Smooth muscle cell (in vitro differentiated cells): Measurements from ENCODE around the gene DGKH. TPM values are rescaled to one million over a fixed set of nuclear protein-coding genes. Genes with fewer than 3 reads are reported as not detected.

Experiments
- DNase-seq: peaks from one replicate; lab custom pipeline; 2025; ENCODE audit not compliant: unreplicated experiment; lab: John Stamatoyannopoulos, UW
- H2AFZ ChIP-seq: fragments of 200-600 bp; sonication (generic); 2 replicates; pipeline ENCODE4 v1.6.0; 2016; ENCODE audit warnings: antibody characterized with exemption, low read depth, mild to moderate bottlenecking
- H3F3A ChIP-seq: fragments of 200-600 bp; sonication (generic); 2 replicates; pipeline ENCODE4 v1.6.0; 2017; ENCODE audit warnings: antibody characterized with exemption, low read depth
- H3K27ac ChIP-seq: fragments of 200-600 bp; sonication (generic); 2 replicates; pipeline ENCODE4 v1.5.1; 2016; ENCODE audit warnings: low read depth, mild to moderate bottlenecking
- H3K27me3 ChIP-seq: fragments of 200-600 bp; sonication (generic); 2 replicates; pipeline ENCODE4 v1.6.1; 2016; ENCODE audit warnings: low read depth, mild to moderate bottlenecking
- H3K36me3 ChIP-seq: fragments of 200-600 bp; sonication (generic); 2 replicates; pipeline ENCODE4 v1.5.1; 2016; ENCODE audit warnings: low read depth
- H3K4me1 ChIP-seq: fragments of 200-600 bp; sonication (generic); 2 replicates; pipeline ENCODE4 v1.5.1; 2016; ENCODE audit warnings: low read depth
- H3K4me2 ChIP-seq: fragments of 200-600 bp; sonication (generic); 2 replicates; pipeline ENCODE4 v1.6.0; 2016; ENCODE audit warnings: mild to moderate bottlenecking
- H3K4me3 ChIP-seq: fragments of 200-600 bp; sonication (generic); 2 replicates; pipeline ENCODE4 v1.5.1; 2016; ENCODE audit warnings: mild to moderate bottlenecking
- H3K79me2 ChIP-seq: fragments of 200-600 bp; sonication (generic); 2 replicates; pipeline ENCODE4 v1.6.0; 2016; ENCODE audit warnings: low read depth, mild to moderate bottlenecking
- H3K9ac ChIP-seq: fragments of 200-600 bp; sonication (generic); 2 replicates; pipeline ENCODE4 v1.6.0; 2016; ENCODE audit warnings: low read depth
- H3K9me3 ChIP-seq: fragments of 200-600 bp; sonication (generic); replicated peaks from 2 replicates; pipeline ENCODE4 v1.5.1; 2016; ENCODE audit warnings: low read depth
- H4K20me1 ChIP-seq: fragments of 200-600 bp; sonication (generic); 2 replicates; pipeline ENCODE4 v1.6.0; 2016; ENCODE audit warnings: low read depth
- WGBS: methylation state at CpG from one replicate; pipeline ENCODE4 v1.1.7; 2016; ENCODE audit warnings: low lambda C conversion rate; 5-methylcytosine and 5-hydroxymethylcytosine counted together
- polyA plus RNA-seq: library from polyadenylated mRNA; unstranded; fragments of >200 nt; fragmentation: Nextera tagmentation; extraction: Ambion mirVana; gene quantifications from 2 replicates; pipeline ENCODE4 v1.2.1, GENCODE V29; 2016
- total RNA-seq: library from RNA; depleted of rRNA; stranded (reverse); fragments of >200 nt; gene quantifications from 2 replicates; pipeline ENCODE4 v1.2.3, GENCODE V29; 2014
- TF ChIP-seq, protein P1 (sequence below): fragments of 200-600 bp; sonication (generic); IDR thresholded peaks from 2 replicates; pipeline ENCODE4 v1.5.1; 2017; ENCODE audit warnings: borderline replicate concordance, mild to moderate bottlenecking, antibody characterized with exemption; ENCODE audit not compliant: insufficient read depth, poor library complexity, severe bottlenecking

DGKH gene
- total and polyA plus RNA-seq, 2 experiments from 2014 or later, result 1.3 to 6.8 TPM

DNA sequence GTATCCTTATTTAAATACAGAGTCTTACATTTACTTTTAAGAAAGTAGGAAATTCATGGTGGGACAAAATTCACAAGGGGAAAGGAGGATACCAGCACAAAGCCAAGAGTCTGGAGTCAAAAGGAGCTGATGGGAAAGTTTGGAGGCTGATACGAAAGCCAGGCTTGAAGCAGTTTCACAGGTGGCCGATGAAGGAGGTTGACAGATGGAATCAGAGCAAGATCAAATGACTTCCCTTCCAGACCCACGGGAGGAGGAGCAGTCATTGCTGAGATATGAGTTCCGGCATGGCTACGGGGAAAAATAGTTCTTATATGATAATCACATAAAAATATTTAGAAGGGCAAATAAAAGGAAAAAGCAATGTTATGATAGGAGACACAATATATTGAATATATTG lies 65.0 kb downstream of the DGKH start:
- Histone ChIP-seq H3K9ac (no peak overlapping the region), H2AFZ (no peak overlapping the region), H3K4me3 (no peak overlapping the region), H4K20me1 (peaks cover 20% of the 10 kb centered on the region), H3K79me2 (no peaks in the 10 kb centered on the region), H3K4me2 (no peak overlapping the region), H3K27me3 (no peaks in the 10 kb centered on the region), H3K27ac (no peak overlapping the region), H3K36me3 (no peaks in the 10 kb centered on the region), H3F3A (peaks cover 4% of the 10 kb centered on the region), H3K9me3 (no peaks in the 10 kb centered on the region), H3K4me1 (no peaks in the 10 kb centered on the region)
- no peak for DNase-seq
- 87% methylated on average over 5 of the region's 5 CpGs for WGBS
- TF ChIP-seq, protein P1, sequence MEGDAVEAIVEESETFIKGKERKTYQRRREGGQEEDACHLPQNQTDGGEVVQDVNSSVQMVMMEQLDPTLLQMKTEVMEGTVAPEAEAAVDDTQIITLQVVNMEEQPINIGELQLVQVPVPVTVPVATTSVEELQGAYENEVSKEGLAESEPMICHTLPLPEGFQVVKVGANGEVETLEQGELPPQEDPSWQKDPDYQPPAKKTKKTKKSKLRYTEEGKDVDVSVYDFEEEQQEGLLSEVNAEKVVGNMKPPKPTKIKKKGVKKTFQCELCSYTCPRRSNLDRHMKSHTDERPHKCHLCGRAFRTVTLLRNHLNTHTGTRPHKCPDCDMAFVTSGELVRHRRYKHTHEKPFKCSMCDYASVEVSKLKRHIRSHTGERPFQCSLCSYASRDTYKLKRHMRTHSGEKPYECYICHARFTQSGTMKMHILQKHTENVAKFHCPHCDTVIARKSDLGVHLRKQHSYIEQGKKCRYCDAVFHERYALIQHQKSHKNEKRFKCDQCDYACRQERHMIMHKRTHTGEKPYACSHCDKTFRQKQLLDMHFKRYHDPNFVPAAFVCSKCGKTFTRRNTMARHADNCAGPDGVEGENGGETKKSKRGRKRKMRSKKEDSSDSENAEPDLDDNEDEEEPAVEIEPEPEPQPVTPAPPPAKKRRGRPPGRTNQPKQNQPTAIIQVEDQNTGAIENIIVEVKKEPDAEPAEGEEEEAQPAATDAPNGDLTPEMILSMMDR, result no peak

DNA sequence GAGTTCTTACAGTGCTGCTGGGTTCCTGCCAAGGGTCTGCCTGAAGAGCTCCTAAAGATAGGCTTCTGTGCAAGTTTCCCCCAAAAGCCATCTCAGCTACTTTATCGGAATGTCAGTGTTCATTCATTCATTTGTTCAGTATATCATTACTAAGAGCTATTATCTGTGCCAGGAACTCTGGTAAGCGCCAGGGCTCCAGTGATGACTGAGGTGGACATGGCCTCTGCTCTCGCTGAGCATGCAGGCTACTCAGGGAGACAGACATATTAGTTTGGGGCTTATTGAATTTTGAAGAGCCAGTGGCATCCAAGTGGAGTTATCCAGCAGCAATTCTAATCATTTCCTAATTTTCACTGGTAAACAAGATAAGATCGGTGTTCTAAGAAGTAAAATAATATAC lies 65.8 kb downstream of the DGKH start:
- H3K36me3 ChIP-seq, result no peaks in the 10 kb centered on the region
- H3K79me2 ChIP-seq, result no peaks in the 10 kb centered on the region
- H4K20me1 ChIP-seq, result peaks cover 20% of the 10 kb centered on the region
- H3K27me3 ChIP-seq, result no peaks in the 10 kb centered on the region
- H3K4me3 ChIP-seq, result no peak overlapping the region
- H2AFZ ChIP-seq, result no peak overlapping the region
- TF ChIP-seq, protein P1, result no peak
- H3K4me2 ChIP-seq, result no peak overlapping the region
- H3K9ac ChIP-seq, result no peak overlapping the region
- no peaks in the 10 kb centered on the region for H3K9me3 ChIP-seq
- H3K4me1 ChIP-seq, result no peaks in the 10 kb centered on the region
- no peak for DNase-seq
- WGBS, result 71% methylated on average over 4 of the region's 4 CpGs
- peaks cover 4% of the 10 kb centered on the region for H3F3A ChIP-seq
- no peak overlapping the region for H3K27ac ChIP-seq

DNA sequence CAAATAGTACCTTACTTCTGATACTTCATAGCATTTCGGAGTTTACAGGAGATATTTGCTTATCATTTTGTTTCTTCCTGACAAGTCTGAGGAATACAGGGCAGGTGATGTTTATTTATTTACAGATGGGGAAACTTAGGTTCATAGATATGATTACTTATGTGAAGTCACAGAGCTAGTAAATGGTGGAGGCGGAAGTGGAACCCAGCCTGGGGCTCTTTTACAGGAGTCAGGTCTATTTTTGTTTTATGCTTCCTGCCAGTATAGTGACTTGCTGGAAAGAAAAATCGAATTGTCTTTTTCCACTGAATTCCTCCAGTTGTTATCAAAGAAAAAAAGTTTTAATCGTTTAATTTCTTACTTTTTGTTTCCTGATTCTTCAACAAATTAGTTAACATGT lies 66.5 kb downstream of the DGKH start:
- H3K27ac ChIP-seq, result no peak overlapping the region
- 85% methylated on average over 4 of the region's 4 CpGs for WGBS
- no peak overlapping the region for H3K4me2 ChIP-seq

DNA sequence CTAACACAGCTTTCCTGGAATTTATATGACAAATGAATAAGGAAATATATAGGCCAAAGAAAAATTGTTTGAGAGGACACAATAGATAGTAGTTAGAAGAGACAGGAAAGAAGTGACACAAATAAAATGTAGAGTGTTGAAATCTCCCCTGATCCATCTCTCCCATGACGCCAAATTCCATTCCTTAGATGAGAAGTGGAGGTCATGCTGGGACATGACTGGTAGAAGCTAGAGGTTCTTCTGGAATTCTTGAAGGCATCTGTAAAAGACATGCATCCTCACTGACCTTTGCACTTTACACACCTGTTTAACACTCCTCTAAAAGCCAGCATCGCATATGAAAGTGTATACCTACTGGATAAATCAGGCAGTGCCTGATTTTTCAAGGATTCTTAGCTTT lies 67.8 kb downstream of the DGKH start:
- Histone ChIP-seq H3K9me3 (no peaks in the 10 kb centered on the region), H3K9ac (no peak overlapping the region), H2AFZ (no peak overlapping the region), H3K4me1 (no peaks in the 10 kb centered on the region), H3K4me2 (no peak overlapping the region), H3K4me3 (no peak overlapping the region), H4K20me1 (peaks cover 10% of the 10 kb centered on the region), H3K79me2 (no peaks in the 10 kb centered on the region), H3F3A (no peaks in the 10 kb centered on the region), H3K36me3 (no peaks in the 10 kb centered on the region), H3K27me3 (no peaks in the 10 kb centered on the region), H3K27ac (no peak overlapping the region)
- DNase-seq, result no peak
- TF ChIP-seq, protein P1, result no peak
- 74% methylated on average over 2 of the region's 2 CpGs for WGBS

More for the DNA sequence above, 66.5 kb downstream of the DGKH start:
- Histone ChIP-seq H3K4me1 (no peaks in the 10 kb centered on the region), H3K79me2 (no peaks in the 10 kb centered on the region), H3K9me3 (no peaks in the 10 kb centered on the region), H3K36me3 (no peaks in the 10 kb centered on the region), H4K20me1 (peaks cover 20% of the 10 kb centered on the region), H3K4me3 (no peak overlapping the region), H3K27me3 (no peaks in the 10 kb centered on the region), H3F3A (peaks cover 4% of the 10 kb centered on the region), H3K9ac (no peak overlapping the region), H2AFZ (no peak overlapping the region)
- no peak for DNase-seq
- TF ChIP-seq, protein P1, result no peak
